IMR-90 (cell line): Measurements from ENCODE around the gene EDA. TPM values are rescaled to one million over a fixed set of nuclear protein-coding genes. Genes with fewer than 3 reads are reported as not detected.

Experiments used
- ATAC-seq: fragments of 200-7000 bp; cut with Tn5 transposase; 2 replicates; pipeline ENCODE4 v1.9.1; 2020; ENCODE audit warnings: low read depth, mild to moderate bottlenecking, moderate library complexity
- BruUV-seq: library from RNA; stranded (reverse); fragments of 400-500 nt; replicated peaks from 2 replicates; lab custom pipeline; 2021; lab: Mats Ljungman, UMichigan
- CTCF ChIA-PET: fragments of 300-600 bp; formaldehyde crosslinking; extraction: SDS; loops from one replicate; lab custom pipeline; 2021; ENCODE audit warnings: antibody characterized with exemption; lab: Yijun Ruan, JAX
- POLR2A ChIA-PET: fragments of 300-600 bp; sonication (Branson Sonifier 250); formaldehyde crosslinking; loops from one replicate; lab custom pipeline; 2022; ENCODE audit warnings: antibody characterized with exemption; ENCODE audit not compliant: unreplicated experiment; lab: Charles Lee
- DNase-seq: peaks from one replicate; pipeline ENCODE4 v3.0.0; 2013
- H2AFZ ChIP-seq: replicated peaks from 2 replicates; pipeline ENCODE3; 2013; ENCODE audit warnings: low read length, mild to moderate bottlenecking; ENCODE audit not compliant: poor library complexity
- H2AK5ac ChIP-seq: 2 replicates; pipeline ENCODE4 v1.6.1; 2013; ENCODE audit warnings: low read depth, low read length, inconsistent platforms
- H2AK9ac ChIP-seq: replicated peaks from 2 replicates; pipeline ENCODE3; 2013; ENCODE audit warnings: mild to moderate bottlenecking, low read depth, low read length, moderate library complexity; ENCODE audit not compliant: poor library complexity
- H2BK120ac ChIP-seq: 2 replicates; pipeline ENCODE4 v1.6.1; 2013; ENCODE audit warnings: low read depth, low read length, inconsistent platforms
- H2BK15ac ChIP-seq: 3 replicates; pipeline ENCODE4 v1.6.1; 2013; ENCODE audit warnings: low read depth, low read length, inconsistent platforms
- H2BK20ac ChIP-seq: 2 replicates; pipeline ENCODE4 v1.6.1; 2013; ENCODE audit warnings: low read depth, mild to moderate bottlenecking, inconsistent platforms, low read length, moderate library complexity
- H2BK5ac ChIP-seq: 2 replicates; pipeline ENCODE4 v1.6.1; 2013; ENCODE audit warnings: mild to moderate bottlenecking, low read depth, low read length, inconsistent platforms; ENCODE audit not compliant: poor library complexity, severe bottlenecking
- H3K14ac ChIP-seq: replicated peaks from 2 replicates; pipeline ENCODE4 v1.6.1; 2013; ENCODE audit warnings: low read depth, low read length, inconsistent platforms
- H3K18ac ChIP-seq: 2 replicates; pipeline ENCODE4 v1.6.1; 2013; ENCODE audit warnings: low read depth, low read length, control low read depth
- H3K23ac ChIP-seq: 2 replicates; pipeline ENCODE4 v1.6.1; 2013; ENCODE audit warnings: low read depth, low read length, inconsistent platforms
- H3K27ac ChIP-seq: 2 replicates; pipeline ENCODE4 v1.5.1; 2013; ENCODE audit warnings: mild to moderate bottlenecking, control low read depth, low read length; ENCODE audit not compliant: insufficient read depth
- H3K27me3 ChIP-seq: 2 replicates; pipeline ENCODE4 v1.6.1; 2013; ENCODE audit warnings: low read length; ENCODE audit not compliant: control insufficient read depth, insufficient read depth
- H3K36me3 ChIP-seq: 2 replicates; pipeline ENCODE4 v1.6.1; 2013; ENCODE audit warnings: low read length, mixed read lengths; ENCODE audit not compliant: control insufficient read depth, insufficient read depth
- H3K4ac ChIP-seq: 2 replicates; pipeline ENCODE4 v1.6.1; 2013; ENCODE audit warnings: low read depth, low read length, inconsistent platforms
- H3K4me1 ChIP-seq: 2 replicates; pipeline ENCODE4 v1.6.1; 2013; ENCODE audit warnings: low read length, mixed read lengths; ENCODE audit not compliant: control insufficient read depth, insufficient read depth
- H3K4me2 ChIP-seq: 2 replicates; pipeline ENCODE4 v1.6.1; 2013; ENCODE audit warnings: low read depth, mild to moderate bottlenecking, control low read depth, low read length, moderate library complexity
- H3K4me3 ChIP-seq: 2 replicates; pipeline ENCODE4 v1.5.1; 2013; ENCODE audit warnings: low read depth, mild to moderate bottlenecking, control low read depth, low read length, moderate library complexity; ENCODE audit not compliant: insufficient read depth
- H3K56ac ChIP-seq: 2 replicates; pipeline ENCODE4 v1.6.1; 2013; ENCODE audit warnings: low read length, inconsistent platforms; ENCODE audit not compliant: insufficient read depth; ENCODE audit errors: extremely low read depth
- H3K79me1 ChIP-seq, 2 experiments: 2 replicates each; pipeline ENCODE4 v1.6.1; 2013; ENCODE audit warnings: low read length in 2 of 2, inconsistent platforms in 1 of 2, low read depth in 1 of 2
- H3K9ac ChIP-seq: 2 replicates; pipeline ENCODE4 v1.6.1; 2013; ENCODE audit warnings: low read depth, low read length, control low read depth
- H3K9me1 ChIP-seq: 2 replicates; pipeline ENCODE4 v1.6.1; 2013; ENCODE audit warnings: low read length, inconsistent platforms; ENCODE audit not compliant: insufficient read depth
- H3K9me3 ChIP-seq: 2 replicates; pipeline ENCODE4 v1.6.1; 2013; ENCODE audit warnings: low read length; ENCODE audit not compliant: control insufficient read depth, insufficient read depth
- H4K20me1 ChIP-seq: 2 replicates; pipeline ENCODE4 v1.6.1; 2013; ENCODE audit warnings: low read length, inconsistent platforms; ENCODE audit not compliant: insufficient read depth
- H4K5ac ChIP-seq: 2 replicates; pipeline ENCODE4 v1.6.1; 2013; ENCODE audit warnings: mild to moderate bottlenecking, low read depth, low read length, control low read depth
- H4K8ac ChIP-seq, 2 experiments: 2 replicates each; pipeline ENCODE4 v1.6.1; 2013; ENCODE audit warnings: low read depth in 2 of 2, low read length in 2 of 2, control low read depth in 1 of 2, inconsistent platforms in 1 of 2
- H4K91ac ChIP-seq: 2 replicates; pipeline ENCODE4 v1.6.1; 2013; ENCODE audit warnings: low read depth, low read length, inconsistent platforms; ENCODE audit not compliant: insufficient read depth
- BHLHE40 ChIP-seq: fragments of 150-350 bp; IDR thresholded peaks from 2 replicates; pipeline ENCODE4 v1.6.1; 2016; ENCODE audit warnings: mild to moderate bottlenecking, low read depth, low read length
- CEBPB ChIP-seq: IDR thresholded peaks from 2 replicates; pipeline ENCODE4 v1.6.1; 2012; ENCODE audit warnings: low read depth, low read length, improper control_type of control experiment
- CHD1 ChIP-seq: IDR thresholded peaks from 2 replicates; pipeline ENCODE4 v1.6.1; 2012; ENCODE audit warnings: low read depth, low read length, improper control_type of control experiment
- FOS ChIP-seq: fragments of 150-350 bp; IDR thresholded peaks from 2 replicates; pipeline ENCODE4 v1.6.1; 2016; ENCODE audit warnings: low read depth, low read length
- MAFK ChIP-seq: IDR thresholded peaks from 2 replicates; pipeline ENCODE4 v1.6.1; 2012; ENCODE audit warnings: low read depth, low read length, improper control_type of control experiment
- MAZ ChIP-seq: IDR thresholded peaks from 2 replicates; pipeline ENCODE4 v1.6.1; 2012; ENCODE audit warnings: low read depth, mild to moderate bottlenecking, low read length, improper control_type of control experiment, moderate library complexity, borderline replicate concordance
- MXI1 ChIP-seq: IDR thresholded peaks from 2 replicates; pipeline ENCODE4 v1.6.1; 2012; ENCODE audit warnings: low read depth, mild to moderate bottlenecking, low read length, moderate library complexity, borderline replicate concordance
- NFE2L2 ChIP-seq: fragments of 150-350 bp; IDR thresholded peaks from 2 replicates; pipeline ENCODE4 v1.6.1; 2016; ENCODE audit warnings: low read depth, mild to moderate bottlenecking, low read length
- POLR2A ChIP-seq: IDR thresholded peaks from 2 replicates; pipeline ENCODE4 v1.6.1; 2012; ENCODE audit warnings: mild to moderate bottlenecking, low read depth, low read length
- RAD21 ChIP-seq: IDR thresholded peaks from 2 replicates; pipeline ENCODE4 v1.6.1; 2012; ENCODE audit warnings: low read length, improper control_type of control experiment
- RCOR1 ChIP-seq: IDR thresholded peaks from 2 replicates; pipeline ENCODE4 v1.6.1; 2012; ENCODE audit warnings: mild to moderate bottlenecking, low read length, improper control_type of control experiment; ENCODE audit not compliant: insufficient replicate concordance
- RFX5 ChIP-seq: IDR thresholded peaks from 2 replicates; pipeline ENCODE4 v1.8.0; 2012; ENCODE audit warnings: low read depth, mild to moderate bottlenecking, low read length, moderate library complexity
- SMC3 ChIP-seq: fragments of 150-350 bp; IDR thresholded peaks from 2 replicates; pipeline ENCODE4 v1.6.1; 2016; ENCODE audit warnings: low read depth, mild to moderate bottlenecking, antibody characterized with exemption, low read length, moderate library complexity
- WGBS, 2 experiments: methylation state at CpG; one replicate each; pipeline versions ENCODE4 v1.1.5 to v1.1.7; 2013; ENCODE audit warnings: missing lambda C conversion rate in 2 of 2; ENCODE audit not compliant: insufficient read length in 1 of 2; ENCODE audit errors: extremely low coverage in 2 of 2; 5-methylcytosine and 5-hydroxymethylcytosine counted together
- dilution Hi-C: fragments of 300-500 bp; cut with HindIII; formaldehyde crosslinking; loops from one replicate; pipeline ENCODE4 v1.14.3; 2018; ENCODE audit warnings: low sequenced_read_pairs; ENCODE audit not compliant: unreplicated experiment
- in situ Hi-C: fragments of 300-500 bp; cut with MboI; formaldehyde crosslinking; loops from 3 replicates; pipeline ENCODE4 v1.14.3; 2019; ENCODE audit warnings: low sequenced_read_pairs, inconsistent platforms, mixed read lengths
- intact Hi-C: fragments of 100-400 bp; cut with micrococcal nuclease; formaldehyde crosslinking; loops from 2 replicates; pipeline ENCODE4 v1.10.0; 2022
- polyA plus RNA-seq, 3 experiments: library from polyadenylated mRNA; depleted of rRNA; stranded (reverse); fragments of >200 nt; gene quantifications; 2 replicates each; pipeline ENCODE4 v1.2.3, GENCODE V29; 2012; ENCODE audit warnings: low replicate concordance in 1 of 3
- total RNA-seq: library from RNA; depleted of rRNA; stranded (reverse); fragments of >200 nt; gene quantifications from 2 replicates; pipeline ENCODE4 v1.2.3, GENCODE V29; 2012
- TF ChIP-seq, protein P1 (sequence below): fragments of 150-350 bp; IDR thresholded peaks from 2 replicates; pipeline ENCODE4 v1.6.1; 2016; ENCODE audit warnings: low read depth, mild to moderate bottlenecking, low read length, moderate library complexity, borderline replicate concordance
- TF ChIP-seq, protein P2 (sequence below): fragments of 150-350 bp; IDR thresholded peaks from 2 replicates; pipeline ENCODE4 v1.6.1; 2017; ENCODE audit warnings: mild to moderate bottlenecking, antibody characterized with exemption, low read length, low read depth
- TF ChIP-seq, protein P3 (sequence below): conservative IDR thresholded peaks from 2 replicates; pipeline ENCODE4 v1.5.1; 2012; ENCODE audit warnings: mild to moderate bottlenecking, low read depth, low read length, improper control_type of control experiment

EDA gene
- total and polyA plus RNA-seq, 2 of the 4 experiments (the other 2 are of a cell fraction), result under 0.01 TPM; not detected in 1

DNA sequence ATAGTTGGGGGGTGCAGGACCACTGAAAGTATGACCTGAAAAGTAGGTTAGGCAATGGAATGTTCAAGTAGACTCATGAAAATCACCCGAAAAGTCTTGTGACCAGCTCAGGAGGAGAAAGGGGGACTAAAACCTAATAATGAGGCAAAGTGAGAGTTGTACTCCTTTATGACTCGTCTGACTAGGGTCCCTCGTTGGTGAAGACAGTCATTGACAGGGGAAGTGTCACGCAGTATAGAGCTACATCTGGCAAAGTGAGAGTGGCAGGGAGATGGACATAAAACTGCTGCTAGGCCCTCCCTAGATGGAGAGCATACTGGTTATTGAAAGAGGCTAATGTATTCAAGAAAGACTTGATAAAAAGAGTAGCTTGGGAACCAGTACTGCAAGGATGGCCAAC, 466.8 kb downstream of the EDA start:
- Histone ChIP-seq H2BK15ac (no peak overlapping the region), H4K20me1 (no peaks in the 10 kb centered on the region), H3K27ac (no peak overlapping the region), H4K5ac (no peak overlapping the region), H3K9ac (no peak overlapping the region), H4K8ac (no peak overlapping the region), H3K27me3 (peaks cover 9% of the 10 kb centered on the region), H2AK9ac (no peak overlapping the region), H3K18ac (no peak overlapping the region), H3K14ac (no peak overlapping the region), H2BK5ac (no peak overlapping the region), H3K4me2 (no peak overlapping the region), H3K4ac (no peak overlapping the region), H3K9me1 (no peaks in the 10 kb centered on the region), H2BK20ac (no peak overlapping the region), H2AFZ (no peak overlapping the region), H2BK120ac (no peak overlapping the region), H3K4me3 (no peak overlapping the region), H3K9me3 (no peaks in the 10 kb centered on the region), H3K79me1 (no peaks in the 10 kb centered on the region), H3K56ac (no peak overlapping the region), H3K36me3 (no peaks in the 10 kb centered on the region), H3K4me1 (peaks cover 2% of the 10 kb centered on the region), H2AK5ac (no peak overlapping the region), H3K23ac (no peak overlapping the region), H4K91ac (no peak overlapping the region)
- WGBS, 2 experiments, result 67% methylated on average over 1 of the region's 4 CpGs; no CpG with 5 or more reads in 1 of the 2 experiments
- no TSS peak for BruUV-seq
- POLR2A ChIA-PET, result no interaction called here
- in situ Hi-C loops, result no loop called here
- no peak for ATAC-seq
- DNase-seq, result no peak
- dilution Hi-C loops, result no loop called here
- intact Hi-C loops, result no loop called here
- CTCF ChIA-PET, result interaction anchor here (0.6 to 1.2 kb wide), 2 partner anchors 14 to 209 kb away, joined by 3 read pairs; no protein-coding TSS in a partner anchor
- TF ChIP-seq MAFK (no peak), SMC3 (no peak), CEBPB (no peak), BHLHE40 (no peak), FOS (no peak), POLR2A (no peak), RAD21 (no peak), RCOR1 (no peak), MAZ (no peak), MXI1 (no peak), NFE2L2 (no peak), RFX5 (no peak), CHD1 (no peak)
- TF ChIP-seq, protein P1, sequence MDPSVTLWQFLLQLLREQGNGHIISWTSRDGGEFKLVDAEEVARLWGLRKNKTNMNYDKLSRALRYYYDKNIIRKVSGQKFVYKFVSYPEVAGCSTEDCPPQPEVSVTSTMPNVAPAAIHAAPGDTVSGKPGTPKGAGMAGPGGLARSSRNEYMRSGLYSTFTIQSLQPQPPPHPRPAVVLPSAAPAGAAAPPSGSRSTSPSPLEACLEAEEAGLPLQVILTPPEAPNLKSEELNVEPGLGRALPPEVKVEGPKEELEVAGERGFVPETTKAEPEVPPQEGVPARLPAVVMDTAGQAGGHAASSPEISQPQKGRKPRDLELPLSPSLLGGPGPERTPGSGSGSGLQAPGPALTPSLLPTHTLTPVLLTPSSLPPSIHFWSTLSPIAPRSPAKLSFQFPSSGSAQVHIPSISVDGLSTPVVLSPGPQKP, result no peak
- TF ChIP-seq, protein P2, sequence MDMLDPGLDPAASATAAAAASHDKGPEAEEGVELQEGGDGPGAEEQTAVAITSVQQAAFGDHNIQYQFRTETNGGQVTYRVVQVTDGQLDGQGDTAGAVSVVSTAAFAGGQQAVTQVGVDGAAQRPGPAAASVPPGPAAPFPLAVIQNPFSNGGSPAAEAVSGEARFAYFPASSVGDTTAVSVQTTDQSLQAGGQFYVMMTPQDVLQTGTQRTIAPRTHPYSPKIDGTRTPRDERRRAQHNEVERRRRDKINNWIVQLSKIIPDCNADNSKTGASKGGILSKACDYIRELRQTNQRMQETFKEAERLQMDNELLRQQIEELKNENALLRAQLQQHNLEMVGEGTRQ, result no peak
- TF ChIP-seq, protein P3, sequence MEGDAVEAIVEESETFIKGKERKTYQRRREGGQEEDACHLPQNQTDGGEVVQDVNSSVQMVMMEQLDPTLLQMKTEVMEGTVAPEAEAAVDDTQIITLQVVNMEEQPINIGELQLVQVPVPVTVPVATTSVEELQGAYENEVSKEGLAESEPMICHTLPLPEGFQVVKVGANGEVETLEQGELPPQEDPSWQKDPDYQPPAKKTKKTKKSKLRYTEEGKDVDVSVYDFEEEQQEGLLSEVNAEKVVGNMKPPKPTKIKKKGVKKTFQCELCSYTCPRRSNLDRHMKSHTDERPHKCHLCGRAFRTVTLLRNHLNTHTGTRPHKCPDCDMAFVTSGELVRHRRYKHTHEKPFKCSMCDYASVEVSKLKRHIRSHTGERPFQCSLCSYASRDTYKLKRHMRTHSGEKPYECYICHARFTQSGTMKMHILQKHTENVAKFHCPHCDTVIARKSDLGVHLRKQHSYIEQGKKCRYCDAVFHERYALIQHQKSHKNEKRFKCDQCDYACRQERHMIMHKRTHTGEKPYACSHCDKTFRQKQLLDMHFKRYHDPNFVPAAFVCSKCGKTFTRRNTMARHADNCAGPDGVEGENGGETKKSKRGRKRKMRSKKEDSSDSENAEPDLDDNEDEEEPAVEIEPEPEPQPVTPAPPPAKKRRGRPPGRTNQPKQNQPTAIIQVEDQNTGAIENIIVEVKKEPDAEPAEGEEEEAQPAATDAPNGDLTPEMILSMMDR, result no peak
